ENCODE measurements around the gene SCYL1.

GRCh38 chr11:65538915-65539743 lies 14.2 kb downstream of the SCYL1 start:
- no peak for TF ChIP-seq EZH2 (IDR thresholded peaks at IDR 0.05; ENCODE audit: borderline replicate concordance, insufficient read depth, low read depth, low read length, poor library complexity, severe bottlenecking)
- TF ChIP-seq, protein P1, sequence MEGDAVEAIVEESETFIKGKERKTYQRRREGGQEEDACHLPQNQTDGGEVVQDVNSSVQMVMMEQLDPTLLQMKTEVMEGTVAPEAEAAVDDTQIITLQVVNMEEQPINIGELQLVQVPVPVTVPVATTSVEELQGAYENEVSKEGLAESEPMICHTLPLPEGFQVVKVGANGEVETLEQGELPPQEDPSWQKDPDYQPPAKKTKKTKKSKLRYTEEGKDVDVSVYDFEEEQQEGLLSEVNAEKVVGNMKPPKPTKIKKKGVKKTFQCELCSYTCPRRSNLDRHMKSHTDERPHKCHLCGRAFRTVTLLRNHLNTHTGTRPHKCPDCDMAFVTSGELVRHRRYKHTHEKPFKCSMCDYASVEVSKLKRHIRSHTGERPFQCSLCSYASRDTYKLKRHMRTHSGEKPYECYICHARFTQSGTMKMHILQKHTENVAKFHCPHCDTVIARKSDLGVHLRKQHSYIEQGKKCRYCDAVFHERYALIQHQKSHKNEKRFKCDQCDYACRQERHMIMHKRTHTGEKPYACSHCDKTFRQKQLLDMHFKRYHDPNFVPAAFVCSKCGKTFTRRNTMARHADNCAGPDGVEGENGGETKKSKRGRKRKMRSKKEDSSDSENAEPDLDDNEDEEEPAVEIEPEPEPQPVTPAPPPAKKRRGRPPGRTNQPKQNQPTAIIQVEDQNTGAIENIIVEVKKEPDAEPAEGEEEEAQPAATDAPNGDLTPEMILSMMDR (IDR thresholded peaks at IDR 0.05), result no peak

Data from B cell (primary cell).